ENCODE data around the gene PTPN2.

Gene PTPN2

GRCh38 chr18:12861637-12862036 lies 22.4 kb downstream of the PTPN2 start:
- CTCF ChIA-PET: interaction anchor here (0.8 kb wide), 1 partner anchor 114 kb away, joined by 4 read pairs; no protein-coding TSS in a partner anchor

DNA sequence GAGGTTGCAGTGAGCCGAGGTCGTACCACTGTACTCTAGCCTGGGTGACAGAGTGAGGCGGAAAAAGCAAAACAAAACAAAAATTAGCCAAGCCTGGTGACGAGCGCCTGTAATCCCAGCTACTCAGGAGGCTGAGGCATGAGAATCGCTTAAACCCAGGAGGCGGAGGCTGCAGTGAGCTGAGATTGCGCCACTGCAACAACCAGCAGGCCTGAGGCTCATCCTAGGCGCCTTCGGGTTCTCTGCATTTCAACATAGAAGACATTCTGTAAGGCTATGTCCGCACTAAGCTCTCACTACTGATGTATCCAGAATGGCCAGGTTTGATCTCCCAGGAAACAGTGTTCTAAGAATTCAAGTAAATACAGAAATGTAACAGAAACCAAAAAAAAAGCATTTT lies 23.5 kb downstream of the PTPN2 start:
- TF ChIP-seq CTCF (conservative IDR thresholded peaks at IDR 0.05; ENCODE audit: low read depth): no peak
- POLR2A ChIA-PET (ENCODE audit: low non-redundant PET): no interaction called here
- H3K27ac ChIP-seq: no peak overlapping the region
- DNase-seq (ENCODE audit: low spot score): no peak
- CTCF ChIA-PET: no interaction called here

More at GRCh38 chr18:12861637-12862036, 22.4 kb downstream of the PTPN2 start:
- H3K27ac ChIP-seq: no peak overlapping the region
- TF ChIP-seq CTCF (conservative IDR thresholded peaks at IDR 0.05; ENCODE audit: low read depth): no peak
- POLR2A ChIA-PET (ENCODE audit: low non-redundant PET): interaction anchor here (0.5 to 0.7 kb wide), 2 partner anchors 148 to 160 kb away, joined by 3 to 11 read pairs; no protein-coding TSS in a partner anchor
- DNase-seq (ENCODE audit: low spot score): no peak

DNA sequence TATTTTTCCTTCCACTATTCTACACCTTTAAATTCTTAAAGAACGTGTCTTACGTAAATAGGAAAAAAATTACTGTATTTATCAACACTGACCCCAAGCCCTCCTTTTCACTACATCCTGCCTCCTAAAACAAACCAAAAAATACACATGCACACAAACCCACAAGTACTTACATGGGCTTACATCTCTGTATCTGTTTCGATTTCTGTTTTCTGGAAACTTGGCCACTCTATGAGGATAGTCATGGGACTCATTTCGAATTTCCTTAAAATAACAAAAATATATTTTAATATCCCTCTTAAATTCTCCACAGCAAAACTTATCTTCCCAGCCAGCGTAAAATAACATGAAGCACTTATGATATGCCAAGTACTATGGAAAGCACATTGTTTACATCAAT lies 25.0 kb downstream of the PTPN2 start:
- ChIA-PET CTCF (no interaction called here), POLR2A (ENCODE audit: low non-redundant PET) (no interaction called here)
- TF ChIP-seq CTCF (conservative IDR thresholded peaks at IDR 0.05; ENCODE audit: low read depth): no peak
- no peak for DNase-seq (ENCODE audit: low spot score)
- H3K27ac ChIP-seq: no peak overlapping the region

GRCh38 chr18:12857991-12858544 lies 26.0 kb downstream of the PTPN2 start:
- TF ChIP-seq CTCF (conservative IDR thresholded peaks at IDR 0.05; ENCODE audit: low read depth): no peak
- no peak for DNase-seq (ENCODE audit: low spot score)
- ChIA-PET CTCF (interaction anchor here (0.6 to 0.7 kb wide), 2 partner anchors 14 to 153 kb away, joined by 3 to 7 read pairs; no protein-coding TSS in a partner anchor), POLR2A (ENCODE audit: low non-redundant PET) (no interaction called here)
- no peak overlapping the region for H3K27ac ChIP-seq

DNA sequence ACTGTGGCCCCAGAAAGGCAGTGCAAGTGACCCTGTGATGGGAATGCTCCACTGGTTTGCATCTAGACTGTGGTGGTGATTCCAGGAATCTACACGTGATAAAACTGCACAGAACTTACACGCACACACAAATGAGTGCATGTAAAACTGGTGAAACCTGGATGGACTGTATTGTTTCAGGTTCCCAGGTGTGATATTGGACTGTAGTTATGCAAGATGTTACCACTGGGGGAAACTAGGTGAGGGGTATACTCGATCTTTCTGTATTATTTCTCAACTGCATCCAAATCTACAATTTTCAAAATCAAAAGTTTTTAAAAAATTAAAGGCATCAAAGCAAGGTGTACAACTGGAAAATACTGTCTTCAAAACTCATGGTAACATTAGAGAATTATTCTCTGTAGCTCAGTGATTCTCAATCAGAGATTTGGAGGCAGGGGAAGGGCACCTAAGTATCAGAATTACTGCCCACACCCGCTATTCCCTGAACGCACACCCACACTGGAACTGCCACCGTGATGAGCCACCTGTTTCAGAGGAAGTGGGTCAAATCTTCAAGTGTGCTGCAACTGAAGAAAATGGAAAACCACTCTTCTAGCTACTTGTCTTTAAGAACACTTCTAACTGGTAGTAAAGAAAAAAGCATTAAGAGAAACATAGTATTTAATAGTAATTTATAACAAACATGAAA lies 26.7 kb downstream of the PTPN2 start:
- DNase-seq (ENCODE audit: low spot score): no peak
- no peak overlapping the region for H3K27ac ChIP-seq
- TF ChIP-seq CTCF (conservative IDR thresholded peaks at IDR 0.05; ENCODE audit: low read depth): no peak
- ChIA-PET POLR2A (ENCODE audit: low non-redundant PET) (no interaction called here), CTCF (interaction anchor here (0.6 to 0.7 kb wide), 3 partner anchors 14 to 153 kb away, joined by 3 to 7 read pairs (median 3); no protein-coding TSS in a partner anchor)

GRCh38 chr18:12855916-12856315 lies 28.1 kb downstream of the PTPN2 start:
- DNase-seq (ENCODE audit: low spot score): peak; percentile 18
- H3K27ac ChIP-seq: no peak overlapping the region
- ChIA-PET POLR2A (ENCODE audit: low non-redundant PET) (no interaction called here), CTCF (no interaction called here)
- no peak for TF ChIP-seq CTCF (conservative IDR thresholded peaks at IDR 0.05; ENCODE audit: low read depth)
